HG02840 (cell line): ENCODE measurements around the gene CPT1C.

Experiments
- ATAC-seq: cut with Tn5 transposase; IDR thresholded peaks from one replicate; pipeline ENCODE4 v1.9.1; 2021; ENCODE audit warnings: mild to moderate bottlenecking, moderate library complexity, moderate number of reproducible peaks; ENCODE audit not compliant: unreplicated experiment, low FRiP score

Gene CPT1C

DNA sequence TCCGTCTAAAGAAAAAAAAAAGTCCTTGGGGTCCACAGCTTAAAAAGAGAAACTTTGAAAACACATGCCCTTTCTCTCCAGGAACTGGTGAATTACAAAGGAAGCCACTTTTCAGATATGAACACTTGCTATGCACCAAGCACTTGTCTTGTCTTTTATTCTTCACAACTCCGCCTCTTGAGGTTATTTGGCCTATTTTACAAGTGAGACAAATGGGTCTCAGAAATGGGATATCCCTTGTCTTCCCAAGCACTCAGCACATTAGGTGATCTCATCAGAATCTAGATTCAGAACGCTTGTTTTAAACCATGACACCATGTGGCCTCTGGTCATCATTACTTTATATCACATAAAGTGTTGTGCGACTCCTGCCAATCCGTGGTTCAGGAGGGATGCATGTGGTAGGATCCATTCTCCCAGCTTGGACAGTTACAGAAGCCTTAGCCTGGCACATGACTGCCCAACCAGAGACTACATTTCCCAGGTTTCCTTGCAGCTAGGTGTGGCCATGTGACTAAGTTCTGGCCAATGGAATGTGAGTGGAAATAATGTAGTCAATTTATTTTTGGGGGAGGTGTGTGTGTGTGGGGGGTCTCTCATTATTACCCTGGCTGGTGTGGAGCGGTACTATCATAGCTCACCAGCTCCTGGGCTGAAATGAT, 58.3 kb downstream of the CPT1C start:
- no peak for ATAC-seq

- no peak for ATAC-seq
Measured at GRCh38 chr19:49749771-49750170, 58.9 kb downstream of the CPT1C start.

DNA sequence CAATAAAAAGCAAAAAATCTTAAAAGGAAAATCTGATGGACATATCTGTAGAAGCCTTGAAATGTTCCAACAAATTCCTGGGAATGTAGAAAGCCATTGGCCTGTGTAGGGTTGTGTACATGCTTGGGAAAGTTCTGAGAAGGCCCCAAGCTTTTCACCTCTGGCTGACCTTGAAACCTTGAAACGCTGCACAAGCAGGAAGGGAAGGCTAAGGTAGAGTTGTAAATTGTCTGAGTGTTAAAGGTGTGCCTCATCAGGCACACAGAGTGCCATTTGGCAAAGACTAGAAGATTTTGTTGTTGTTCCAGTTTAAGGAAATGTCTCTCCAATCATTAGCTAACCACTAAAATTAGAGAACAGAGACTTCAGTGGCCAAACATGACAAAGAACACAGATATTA, 61.8 kb downstream of the CPT1C start:
- no peak for ATAC-seq

DNA sequence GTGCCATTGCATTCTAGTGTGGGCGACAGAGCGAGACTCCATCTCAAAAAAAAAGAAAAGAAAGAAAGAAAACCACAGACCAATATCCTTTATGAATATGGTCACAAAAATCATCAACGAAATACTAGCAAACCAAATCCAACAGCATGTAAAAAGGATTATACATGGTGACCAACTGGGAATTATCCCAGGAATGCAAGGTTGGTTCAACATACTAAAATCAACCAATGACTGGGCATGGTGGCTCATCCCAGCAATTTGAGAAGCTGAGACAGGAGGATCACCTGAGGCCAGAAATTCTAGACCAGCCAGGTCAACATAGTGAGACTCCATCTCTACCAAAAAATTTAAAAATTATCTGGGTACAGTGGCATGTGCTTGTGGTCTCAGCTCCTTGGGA, 65.0 kb downstream of the CPT1C start:
- no peak for ATAC-seq

- no peak for ATAC-seq
Measured at GRCh38 chr19:49758292-49758691, 67.4 kb downstream of the CPT1C start.

DNA sequence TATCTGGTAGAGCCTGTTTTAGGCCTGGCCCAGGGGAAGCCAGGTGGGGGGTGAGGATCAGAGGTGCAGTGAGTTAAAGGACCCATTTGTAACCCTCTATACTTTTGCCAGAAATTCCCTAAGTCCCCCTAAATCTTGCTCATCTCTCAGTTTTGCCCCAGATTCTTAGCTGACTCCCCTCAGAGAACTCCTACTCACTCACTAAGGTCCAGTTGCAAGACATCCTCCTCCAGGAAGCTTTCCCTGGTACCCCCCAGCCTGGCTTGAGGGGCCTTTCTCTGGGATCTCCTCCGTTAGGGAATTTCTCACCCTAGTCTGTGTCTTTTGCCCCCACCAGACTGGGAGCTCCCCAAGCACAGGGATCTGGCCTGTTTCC, 70.3 kb downstream of the CPT1C start:
- ATAC-seq = no peak

- no peak for ATAC-seq
Measured at GRCh38 chr19:49761625-49762311, 70.9 kb downstream of the CPT1C start.

GRCh38 chr19:49763230-49763629, 72.3 kb downstream of the CPT1C start, which contains the start of gene TSKS:
TSS of gene TSKS (minus strand) at chr19:49763306. CDS start at chr19:49763247, 59 bp downstream.
- ATAC-seq = no peak
